ENCODE data around the gene TRPC4AP. TPM values are rescaled to one million over a fixed set of nuclear protein-coding genes. Genes with fewer than 3 reads are reported as not detected.

The TRPC4AP gene, protein sequence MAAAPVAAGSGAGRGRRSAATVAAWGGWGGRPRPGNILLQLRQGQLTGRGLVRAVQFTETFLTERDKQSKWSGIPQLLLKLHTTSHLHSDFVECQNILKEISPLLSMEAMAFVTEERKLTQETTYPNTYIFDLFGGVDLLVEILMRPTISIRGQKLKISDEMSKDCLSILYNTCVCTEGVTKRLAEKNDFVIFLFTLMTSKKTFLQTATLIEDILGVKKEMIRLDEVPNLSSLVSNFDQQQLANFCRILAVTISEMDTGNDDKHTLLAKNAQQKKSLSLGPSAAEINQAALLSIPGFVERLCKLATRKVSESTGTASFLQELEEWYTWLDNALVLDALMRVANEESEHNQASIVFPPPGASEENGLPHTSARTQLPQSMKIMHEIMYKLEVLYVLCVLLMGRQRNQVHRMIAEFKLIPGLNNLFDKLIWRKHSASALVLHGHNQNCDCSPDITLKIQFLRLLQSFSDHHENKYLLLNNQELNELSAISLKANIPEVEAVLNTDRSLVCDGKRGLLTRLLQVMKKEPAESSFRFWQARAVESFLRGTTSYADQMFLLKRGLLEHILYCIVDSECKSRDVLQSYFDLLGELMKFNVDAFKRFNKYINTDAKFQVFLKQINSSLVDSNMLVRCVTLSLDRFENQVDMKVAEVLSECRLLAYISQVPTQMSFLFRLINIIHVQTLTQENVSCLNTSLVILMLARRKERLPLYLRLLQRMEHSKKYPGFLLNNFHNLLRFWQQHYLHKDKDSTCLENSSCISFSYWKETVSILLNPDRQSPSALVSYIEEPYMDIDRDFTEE
- total RNA-seq, result 58.3 and 60.2 TPM in 2 replicates

DNA sequence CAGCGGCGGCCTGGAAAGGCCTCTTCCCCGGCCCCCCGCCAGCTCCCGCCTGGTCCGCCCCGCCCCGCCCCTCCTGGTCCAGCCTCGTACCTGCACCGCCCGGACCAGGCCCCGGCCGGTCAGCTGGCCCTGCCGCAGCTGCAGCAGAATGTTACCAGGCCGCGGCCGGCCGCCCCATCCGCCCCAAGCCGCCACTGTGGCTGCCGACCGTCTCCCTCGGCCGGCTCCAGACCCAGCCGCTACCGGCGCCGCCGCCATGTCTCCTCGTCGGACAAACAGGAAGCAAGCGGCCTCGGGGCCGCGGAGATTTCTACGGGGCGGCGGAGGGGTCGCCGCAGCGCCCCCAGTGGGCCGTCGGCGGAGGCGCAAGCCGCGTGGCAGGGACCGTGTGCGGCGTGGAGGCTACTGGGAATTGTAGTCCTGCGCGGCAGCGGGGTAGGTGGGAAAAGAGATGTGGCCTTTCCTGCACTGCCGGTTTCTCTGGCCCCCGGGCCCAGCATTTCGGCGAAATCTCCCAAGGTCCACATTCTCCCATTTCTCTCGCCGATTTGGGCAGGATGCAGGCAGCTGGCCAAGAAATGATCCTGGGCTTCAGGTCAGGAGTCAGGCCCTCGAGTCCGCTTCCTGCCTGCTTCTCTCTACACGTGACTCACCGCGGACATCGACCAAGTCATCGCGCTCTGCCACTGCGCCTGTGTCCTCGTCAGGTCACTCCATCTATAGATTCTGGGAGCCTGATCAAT lies at the start of gene TRPC4AP:
Gene TRPC4AP (minus strand): TSS at position 284 of the 743 bp plus-strand sequence. CDS start 26 bp downstream, at position 258.
- ChIA-PET CTCF (interaction anchor here (4.1 kb wide), 1 partner anchor 117 kb away, joined by 37 read pairs; no protein-coding TSS in a partner anchor), POLR2A (interaction anchor here (0.6 to 1.7 kb wide), 13 partner anchors 12 to 984 kb away, joined by 3 to 13 read pairs (median 4); partner anchors contain the start of genes EDEM2, EIF6, GGT7 and RBM39)
- intact Hi-C loops (cut with micrococcal nuclease), result loop anchor here (1.0 to 5.0 kb wide), 10 partner anchors 37 to 1282 kb away; partner anchors contain the start of genes ACSS2, CHMP4B, GGT7 and GSS

GRCh38 chr20:35135867-35136586 lies 43.4 kb upstream of the TRPC4AP start:
- H3K27ac Mint-ChIP-seq, result no peak overlapping the region
- intact Hi-C loops (cut with micrococcal nuclease), result no loop called here
- H3K36me3 Mint-ChIP-seq (ENCODE audit: low read depth), result peaks cover 82% of the 10 kb centered on the region
- H3K4me1 Mint-ChIP-seq, result peaks cover 2% of the 10 kb centered on the region
- no peaks in the 10 kb centered on the region for H3K9me3 Mint-ChIP-seq
- DNase-seq, result no peak
- ChIA-PET CTCF (no interaction called here), POLR2A (no interaction called here)
- TF ChIP-seq, protein P1, sequence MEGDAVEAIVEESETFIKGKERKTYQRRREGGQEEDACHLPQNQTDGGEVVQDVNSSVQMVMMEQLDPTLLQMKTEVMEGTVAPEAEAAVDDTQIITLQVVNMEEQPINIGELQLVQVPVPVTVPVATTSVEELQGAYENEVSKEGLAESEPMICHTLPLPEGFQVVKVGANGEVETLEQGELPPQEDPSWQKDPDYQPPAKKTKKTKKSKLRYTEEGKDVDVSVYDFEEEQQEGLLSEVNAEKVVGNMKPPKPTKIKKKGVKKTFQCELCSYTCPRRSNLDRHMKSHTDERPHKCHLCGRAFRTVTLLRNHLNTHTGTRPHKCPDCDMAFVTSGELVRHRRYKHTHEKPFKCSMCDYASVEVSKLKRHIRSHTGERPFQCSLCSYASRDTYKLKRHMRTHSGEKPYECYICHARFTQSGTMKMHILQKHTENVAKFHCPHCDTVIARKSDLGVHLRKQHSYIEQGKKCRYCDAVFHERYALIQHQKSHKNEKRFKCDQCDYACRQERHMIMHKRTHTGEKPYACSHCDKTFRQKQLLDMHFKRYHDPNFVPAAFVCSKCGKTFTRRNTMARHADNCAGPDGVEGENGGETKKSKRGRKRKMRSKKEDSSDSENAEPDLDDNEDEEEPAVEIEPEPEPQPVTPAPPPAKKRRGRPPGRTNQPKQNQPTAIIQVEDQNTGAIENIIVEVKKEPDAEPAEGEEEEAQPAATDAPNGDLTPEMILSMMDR (IDR thresholded peaks at IDR 0.05), result no peak
- H3K4me3 Mint-ChIP-seq, result no peak overlapping the region
- ATAC-seq (ENCODE audit: low read depth), result no peak
- H3K27me3 Mint-ChIP-seq, result no peaks in the 10 kb centered on the region

More for the DNA sequence above, at the start of gene TRPC4AP:
- Mint-ChIP-seq H3K27ac (peak within 1 kb of the TSS; percentile 91), H3K27me3 (no peaks in the 10 kb centered on the region), H3K36me3 (ENCODE audit: low read depth) (peaks cover 10% of the 10 kb centered on the region), H3K9me3 (no peaks in the 10 kb centered on the region), H3K4me1 (peaks cover 49% of the 10 kb centered on the region), H3K4me3 (peak within 1 kb of the TSS; percentile 95)
- ATAC-seq (ENCODE audit: low read depth) (peak; percentile 97), DNase-seq (peak; percentile 87)
- TF ChIP-seq, protein P1 (IDR thresholded peaks at IDR 0.05), result peak; percentile 34

GRCh38 chr20:35134880-35135279 lies 42.3 kb upstream of the TRPC4AP start:
- Mint-ChIP-seq H3K4me3 (no peak overlapping the region), H3K9me3 (no peaks in the 10 kb centered on the region), H3K36me3 (ENCODE audit: low read depth) (peaks cover 83% of the 10 kb centered on the region), H3K27ac (no peak overlapping the region), H3K27me3 (no peaks in the 10 kb centered on the region), H3K4me1 (no peaks in the 10 kb centered on the region)
- ATAC-seq (ENCODE audit: low read depth), result no peak
- ChIA-PET CTCF (no interaction called here), POLR2A (no interaction called here)
- TF ChIP-seq, protein P1 (IDR thresholded peaks at IDR 0.05), result no peak
- intact Hi-C loops (cut with micrococcal nuclease), result no loop called here
- no peak for DNase-seq

DNA sequence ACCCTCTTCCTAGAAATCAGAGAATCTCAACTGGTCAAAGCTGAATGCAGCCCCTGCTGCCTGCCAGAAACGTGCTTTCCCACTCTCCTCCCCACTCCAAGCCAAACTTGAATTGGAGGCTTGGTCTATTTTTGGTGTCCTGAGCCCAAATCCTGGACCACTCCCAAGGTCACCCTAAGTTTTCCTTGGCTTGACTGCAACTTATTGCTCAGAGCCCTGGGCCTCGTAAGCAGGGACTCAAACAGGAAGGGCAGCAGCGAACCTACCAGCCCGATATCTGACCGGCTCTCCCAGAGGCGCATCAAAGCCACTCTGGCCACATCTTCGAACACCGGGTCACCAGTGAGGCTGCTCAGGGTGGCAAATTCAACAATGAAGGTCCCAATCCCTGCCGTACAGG lies 41.9 kb upstream of the TRPC4AP start:
- TF ChIP-seq, protein P1 (IDR thresholded peaks at IDR 0.05), result no peak
- no peak overlapping the region for H3K27ac Mint-ChIP-seq
- H3K9me3 Mint-ChIP-seq, result no peaks in the 10 kb centered on the region
- ATAC-seq (ENCODE audit: low read depth) (no peak), DNase-seq (no peak)
- intact Hi-C loops (cut with micrococcal nuclease), result no loop called here
- H3K4me1 Mint-ChIP-seq, result no peaks in the 10 kb centered on the region
- peaks cover 81% of the 10 kb centered on the region for H3K36me3 Mint-ChIP-seq (ENCODE audit: low read depth)
- no peak overlapping the region for H3K4me3 Mint-ChIP-seq
- no peaks in the 10 kb centered on the region for H3K27me3 Mint-ChIP-seq
- ChIA-PET CTCF (no interaction called here), POLR2A (no interaction called here)
